HL-60 (cell line): ENCODE measurements around the gene CNP.

Source experiments
- POLR2AphosphoS5 ChIP-seq: IDR thresholded peaks from 2 replicates; pipeline ENCODE4 v1.6.1; 2012; ENCODE audit warnings: low read depth
- TF ChIP-seq, protein P1 (sequence below): IDR thresholded peaks from one replicate; pipeline ENCODE4 v1.5.1; 2011; ENCODE audit warnings: low read length, control low read depth, inconsistent platforms; ENCODE audit not compliant: insufficient read depth

DNA sequence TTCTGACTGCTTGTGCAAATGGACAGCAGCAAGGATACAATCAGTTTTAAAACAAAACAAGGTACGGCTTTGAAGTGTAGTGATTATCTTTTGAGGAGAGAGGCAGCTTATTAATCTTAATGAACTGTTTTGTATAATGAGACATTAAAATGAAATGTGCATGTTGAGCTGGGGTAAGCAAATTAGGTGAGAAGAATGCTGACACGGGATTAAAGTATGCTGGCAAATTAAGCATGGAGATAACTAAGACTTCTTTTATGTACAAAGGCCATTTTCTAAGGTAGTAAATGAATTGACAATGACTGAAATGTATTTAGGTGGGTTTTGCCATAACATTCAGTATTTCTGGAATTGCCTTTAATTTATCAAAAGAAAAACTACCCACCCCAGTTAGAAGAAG is 31.9 kb downstream of the CNP start:
- TF ChIP-seq, protein P1, sequence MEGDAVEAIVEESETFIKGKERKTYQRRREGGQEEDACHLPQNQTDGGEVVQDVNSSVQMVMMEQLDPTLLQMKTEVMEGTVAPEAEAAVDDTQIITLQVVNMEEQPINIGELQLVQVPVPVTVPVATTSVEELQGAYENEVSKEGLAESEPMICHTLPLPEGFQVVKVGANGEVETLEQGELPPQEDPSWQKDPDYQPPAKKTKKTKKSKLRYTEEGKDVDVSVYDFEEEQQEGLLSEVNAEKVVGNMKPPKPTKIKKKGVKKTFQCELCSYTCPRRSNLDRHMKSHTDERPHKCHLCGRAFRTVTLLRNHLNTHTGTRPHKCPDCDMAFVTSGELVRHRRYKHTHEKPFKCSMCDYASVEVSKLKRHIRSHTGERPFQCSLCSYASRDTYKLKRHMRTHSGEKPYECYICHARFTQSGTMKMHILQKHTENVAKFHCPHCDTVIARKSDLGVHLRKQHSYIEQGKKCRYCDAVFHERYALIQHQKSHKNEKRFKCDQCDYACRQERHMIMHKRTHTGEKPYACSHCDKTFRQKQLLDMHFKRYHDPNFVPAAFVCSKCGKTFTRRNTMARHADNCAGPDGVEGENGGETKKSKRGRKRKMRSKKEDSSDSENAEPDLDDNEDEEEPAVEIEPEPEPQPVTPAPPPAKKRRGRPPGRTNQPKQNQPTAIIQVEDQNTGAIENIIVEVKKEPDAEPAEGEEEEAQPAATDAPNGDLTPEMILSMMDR = no peak
- TF ChIP-seq POLR2AphosphoS5 = no peak
